ENCODE results near the gene NDUFA11. TPM values are rescaled to one million over a fixed set of nuclear protein-coding genes. Genes with fewer than 3 reads are reported as not detected.

Gene NDUFA11
- total and polyA plus RNA-seq, 2 of the 13 experiments (the other 11 are each of a cell fraction or from before 2014, with no cell fraction given) = 286 to 378 TPM

DNA sequence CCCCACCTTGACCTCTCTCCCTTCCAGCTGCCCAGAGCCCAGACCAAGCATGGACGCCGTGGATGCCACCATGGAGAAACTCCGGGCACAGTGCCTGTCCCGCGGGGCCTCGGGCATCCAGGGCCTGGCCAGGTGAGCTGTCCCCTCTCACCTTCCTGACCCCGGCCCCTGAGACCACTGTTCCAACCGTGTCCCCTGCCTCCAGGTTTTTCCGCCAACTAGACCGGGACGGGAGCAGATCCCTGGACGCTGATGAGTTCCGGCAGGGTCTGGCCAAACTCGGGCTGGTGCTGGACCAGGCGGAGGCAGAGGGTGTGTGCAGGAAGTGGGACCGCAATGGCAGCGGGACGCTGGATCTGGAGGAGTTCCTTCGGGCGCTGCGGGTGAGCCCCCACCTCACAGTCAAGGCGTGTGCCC is 10.8 kb upstream of the NDUFA11 start (continued):
- TF ChIP-seq, protein P1, sequence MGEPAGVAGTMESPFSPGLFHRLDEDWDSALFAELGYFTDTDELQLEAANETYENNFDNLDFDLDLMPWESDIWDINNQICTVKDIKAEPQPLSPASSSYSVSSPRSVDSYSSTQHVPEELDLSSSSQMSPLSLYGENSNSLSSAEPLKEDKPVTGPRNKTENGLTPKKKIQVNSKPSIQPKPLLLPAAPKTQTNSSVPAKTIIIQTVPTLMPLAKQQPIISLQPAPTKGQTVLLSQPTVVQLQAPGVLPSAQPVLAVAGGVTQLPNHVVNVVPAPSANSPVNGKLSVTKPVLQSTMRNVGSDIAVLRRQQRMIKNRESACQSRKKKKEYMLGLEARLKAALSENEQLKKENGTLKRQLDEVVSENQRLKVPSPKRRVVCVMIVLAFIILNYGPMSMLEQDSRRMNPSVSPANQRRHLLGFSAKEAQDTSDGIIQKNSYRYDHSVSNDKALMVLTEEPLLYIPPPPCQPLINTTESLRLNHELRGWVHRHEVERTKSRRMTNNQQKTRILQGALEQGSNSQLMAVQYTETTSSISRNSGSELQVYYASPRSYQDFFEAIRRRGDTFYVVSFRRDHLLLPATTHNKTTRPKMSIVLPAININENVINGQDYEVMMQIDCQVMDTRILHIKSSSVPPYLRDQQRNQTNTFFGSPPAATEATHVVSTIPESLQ (CRISPR knock-in tag; conservative IDR thresholded peaks at IDR 0.05) = no peak
- TF ChIP-seq ZNF17 (CRISPR knock-in tag; IDR thresholded peaks at IDR 0.05) (no peak), POLR2AphosphoS5 (IDR thresholded peaks at IDR 0.05; ENCODE audit: low read depth, low read length) (no peak), CSRNP1 (CRISPR knock-in tag; IDR thresholded peaks at IDR 0.05) (no peak), DDIT3 (CRISPR knock-in tag; IDR thresholded peaks at IDR 0.05) (no peak), YEATS2 (CRISPR knock-in tag; IDR thresholded peaks at IDR 0.05; ENCODE audit: borderline replicate concordance) (no peak), SMYD3 (CRISPR knock-in tag; IDR thresholded peaks at IDR 0.05) (0 out of 2 replicates have a peak, but pooled peaks have one; percentile 26), GATAD2A (CRISPR knock-in tag; IDR thresholded peaks at IDR 0.05) (no peak), SALL1 (CRISPR knock-in tag; IDR thresholded peaks at IDR 0.05) (0 out of 2 replicates have a peak, but pooled peaks have one; percentile 17), MXD3 (CRISPR knock-in tag; IDR thresholded peaks at IDR 0.05) (no peak), SMC3 (IDR thresholded peaks at IDR 0.05; ENCODE audit: low read length) (no peak), USF2 (IDR thresholded peaks at IDR 0.05; ENCODE audit: low read depth, low read length) (no peak), USF2 (CRISPR knock-in tag; IDR thresholded peaks at IDR 0.05; ENCODE audit: borderline replicate concordance) (no peak), AGO1 (IDR thresholded peaks at IDR 0.05; ENCODE audit: low read depth, low read length, poor library complexity, severe bottlenecking) (peak; percentile 5), ZFX (CRISPR knock-in tag; IDR thresholded peaks at IDR 0.05; ENCODE audit: low read depth) (0 out of 2 replicates have a peak, but pooled peaks have one; percentile 10), HOXA7 (CRISPR knock-in tag; IDR thresholded peaks at IDR 0.05) (no peak)
- TF ChIP-seq, protein P2, sequence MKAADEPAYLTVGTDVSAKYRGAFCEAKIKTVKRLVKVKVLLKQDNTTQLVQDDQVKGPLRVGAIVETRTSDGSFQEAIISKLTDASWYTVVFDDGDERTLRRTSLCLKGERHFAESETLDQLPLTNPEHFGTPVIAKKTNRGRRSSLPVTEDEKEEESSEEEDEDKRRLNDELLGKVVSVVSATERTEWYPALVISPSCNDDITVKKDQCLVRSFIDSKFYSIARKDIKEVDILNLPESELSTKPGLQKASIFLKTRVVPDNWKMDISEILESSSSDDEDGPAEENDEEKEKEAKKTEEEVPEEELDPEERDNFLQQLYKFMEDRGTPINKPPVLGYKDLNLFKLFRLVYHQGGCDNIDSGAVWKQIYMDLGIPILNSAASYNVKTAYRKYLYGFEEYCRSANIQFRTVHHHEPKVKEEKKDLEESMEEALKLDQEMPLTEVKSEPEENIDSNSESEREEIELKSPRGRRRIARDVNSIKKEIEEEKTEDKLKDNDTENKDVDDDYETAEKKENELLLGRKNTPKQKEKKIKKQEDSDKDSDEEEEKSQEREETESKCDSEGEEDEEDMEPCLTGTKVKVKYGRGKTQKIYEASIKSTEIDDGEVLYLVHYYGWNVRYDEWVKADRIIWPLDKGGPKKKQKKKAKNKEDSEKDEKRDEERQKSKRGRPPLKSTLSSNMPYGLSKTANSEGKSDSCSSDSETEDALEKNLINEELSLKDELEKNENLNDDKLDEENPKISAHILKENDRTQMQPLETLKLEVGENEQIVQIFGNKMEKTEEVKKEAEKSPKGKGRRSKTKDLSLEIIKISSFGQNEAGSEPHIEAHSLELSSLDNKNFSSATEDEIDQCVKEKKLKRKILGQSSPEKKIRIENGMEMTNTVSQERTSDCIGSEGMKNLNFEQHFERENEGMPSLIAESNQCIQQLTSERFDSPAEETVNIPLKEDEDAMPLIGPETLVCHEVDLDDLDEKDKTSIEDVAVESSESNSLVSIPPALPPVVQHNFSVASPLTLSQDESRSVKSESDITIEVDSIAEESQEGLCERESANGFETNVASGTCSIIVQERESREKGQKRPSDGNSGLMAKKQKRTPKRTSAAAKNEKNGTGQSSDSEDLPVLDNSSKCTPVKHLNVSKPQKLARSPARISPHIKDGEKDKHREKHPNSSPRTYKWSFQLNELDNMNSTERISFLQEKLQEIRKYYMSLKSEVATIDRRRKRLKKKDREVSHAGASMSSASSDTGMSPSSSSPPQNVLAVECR (CRISPR knock-in tag; IDR thresholded peaks at IDR 0.05; ENCODE audit: borderline replicate concordance) = 0 out of 2 replicates have a peak, but pooled peaks have one; percentile 11
- TF ChIP-seq, protein P3, sequence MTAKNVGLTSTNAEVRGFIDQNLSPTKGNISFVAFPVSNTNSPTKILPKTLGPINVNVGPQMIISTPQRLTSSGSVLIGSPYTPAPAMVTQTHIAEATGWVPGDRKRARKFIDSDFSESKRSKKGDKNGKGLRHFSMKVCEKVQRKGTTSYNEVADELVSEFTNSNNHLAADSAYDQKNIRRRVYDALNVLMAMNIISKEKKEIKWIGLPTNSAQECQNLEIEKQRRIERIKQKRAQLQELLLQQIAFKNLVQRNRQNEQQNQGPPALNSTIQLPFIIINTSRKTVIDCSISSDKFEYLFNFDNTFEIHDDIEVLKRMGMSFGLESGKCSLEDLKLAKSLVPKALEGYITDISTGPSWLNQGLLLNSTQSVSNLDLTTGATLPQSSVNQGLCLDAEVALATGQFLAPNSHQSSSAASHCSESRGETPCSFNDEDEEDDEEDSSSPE (CRISPR knock-in tag; IDR thresholded peaks at IDR 0.05) = no peak
